A673 (cell line): ENCODE measurements around the gene INHBE. TPM values are rescaled to one million over a fixed set of nuclear protein-coding genes. Genes with fewer than 3 reads are reported as not detected.

Experiments
- BruUV-seq: library from RNA; stranded (reverse); fragments of 400-500 nt; replicated peaks from 2 replicates; lab custom pipeline; 2021; lab: Mats Ljungman, UMichigan
- CTCF ChIA-PET: fragments of 300-600 bp; sonication (Branson Sonifier 250); formaldehyde crosslinking; loops from one replicate; lab custom pipeline; 2022; ENCODE audit warnings: antibody characterized with exemption; lab: Charles Lee
- POLR2A ChIA-PET: fragments of 300-600 bp; sonication (Branson Sonifier 250); formaldehyde crosslinking; loops from one replicate; lab custom pipeline; 2022; ENCODE audit warnings: antibody characterized with exemption; ENCODE audit not compliant: low non-redundant PET; lab: Charles Lee
- DNase-seq: peaks from one replicate; pipeline ENCODE4 v3.0.0-alpha.2; 2015; ENCODE audit warnings: low spot score
- H3K27ac ChIP-seq: fragments of 200-600 bp; sonication (generic); 2 replicates; pipeline ENCODE4 v1.5.1; 2016; ENCODE audit warnings: mixed run types, low read depth, mild to moderate bottlenecking, mixed read lengths, antibody characterized with exemption, low read length; ENCODE audit not compliant: poor library complexity, severe bottlenecking
- H3K27me3 ChIP-seq: fragments of 200-600 bp; sonication (generic); replicated peaks from 2 replicates; pipeline ENCODE4 v1.6.1; 2017; ENCODE audit warnings: mixed run types, low read depth, mild to moderate bottlenecking, mixed read lengths, antibody characterized with exemption, low read length; ENCODE audit not compliant: insufficient read depth, poor library complexity
- H3K36me3 ChIP-seq: fragments of 200-600 bp; sonication (generic); 2 replicates; pipeline ENCODE4 v1.6.1; 2016; ENCODE audit warnings: mixed run types, mild to moderate bottlenecking, mixed read lengths, antibody characterized with exemption, low read length; ENCODE audit not compliant: insufficient read depth, poor library complexity, severe bottlenecking
- H3K4me1 ChIP-seq: fragments of 200-600 bp; sonication (generic); 2 replicates; pipeline ENCODE4 v1.6.1; 2017; ENCODE audit warnings: mixed run types, mild to moderate bottlenecking, mixed read lengths, antibody characterized with exemption, low read length; ENCODE audit not compliant: insufficient read depth, poor library complexity, severe bottlenecking
- H3K4me3 ChIP-seq: fragments of 200-600 bp; sonication (generic); 2 replicates; pipeline ENCODE4 v1.5.1; 2016; ENCODE audit warnings: low read depth, mixed run types, mild to moderate bottlenecking, mixed read lengths, low read length; ENCODE audit not compliant: poor library complexity, severe bottlenecking
- H3K9me3 ChIP-seq: fragments of 200-600 bp; sonication (generic); 2 replicates; pipeline ENCODE4 v1.6.1; 2016; ENCODE audit warnings: mixed run types, low read depth, mild to moderate bottlenecking, mixed read lengths, antibody characterized with exemption, low read length; ENCODE audit not compliant: poor library complexity, severe bottlenecking
- EZH2 ChIP-seq: fragments of 200-600 bp; sonication (generic); IDR thresholded peaks from 2 replicates; pipeline ENCODE4 v1.6.1; 2017; ENCODE audit warnings: borderline replicate concordance, low read depth, mild to moderate bottlenecking, mixed read lengths, antibody characterized with exemption, low read length; ENCODE audit not compliant: poor library complexity, severe bottlenecking
- intact Hi-C: fragments of 100-400 bp; cut with micrococcal nuclease; formaldehyde crosslinking; loops from one replicate; pipeline ENCODE4 v1.10.0; 2022; ENCODE audit not compliant: unreplicated experiment
- total RNA-seq: library from RNA; stranded (reverse); gene quantifications from 2 replicates; pipeline ENCODE4 v1.2.3, GENCODE V29; 2021
- TF ChIP-seq, protein P1 (sequence below): fragments of 300-800, 200-600 bp; sonication (generic); conservative IDR thresholded peaks from 2 replicates; pipeline ENCODE4 v1.5.1; 2017; ENCODE audit warnings: low read depth, mild to moderate bottlenecking, antibody characterized with exemption, low read length, moderate library complexity, mixed read lengths

INHBE gene
- total RNA-seq, 1 experiment from 2014 or later, result 0.62 TPM

DNA sequence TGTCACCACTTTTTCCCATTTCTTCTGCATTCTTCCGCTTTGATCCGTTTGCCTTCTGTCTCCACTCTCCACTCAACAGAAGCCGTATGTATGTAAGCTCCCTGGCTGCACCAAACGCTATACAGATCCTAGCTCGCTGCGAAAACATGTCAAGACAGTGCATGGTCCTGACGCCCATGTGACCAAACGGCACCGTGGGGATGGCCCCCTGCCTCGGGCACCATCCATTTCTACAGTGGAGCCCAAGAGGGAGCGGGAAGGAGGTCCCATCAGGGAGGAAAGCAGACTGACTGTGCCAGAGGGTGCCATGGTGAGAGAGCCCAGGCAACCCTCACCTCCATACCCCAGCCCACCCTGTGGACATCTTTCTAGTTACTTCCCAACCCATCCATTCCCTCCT, 12.8 kb downstream of the INHBE start:
- no peak for DNase-seq
- intact Hi-C loops, result no loop called here
- Histone ChIP-seq H3K27me3 (no peaks in the 10 kb centered on the region), H3K4me1 (peaks cover under 1% of the 10 kb centered on the region), H3K4me3 (no peak overlapping the region), H3K36me3 (no peaks in the 10 kb centered on the region), H3K9me3 (no peaks in the 10 kb centered on the region), H3K27ac (no peak overlapping the region)
- ChIA-PET CTCF (no interaction called here), POLR2A (no interaction called here)
- BruUV-seq, result no TSS peak
- TF ChIP-seq EZH2, result no peak
- TF ChIP-seq, protein P1, sequence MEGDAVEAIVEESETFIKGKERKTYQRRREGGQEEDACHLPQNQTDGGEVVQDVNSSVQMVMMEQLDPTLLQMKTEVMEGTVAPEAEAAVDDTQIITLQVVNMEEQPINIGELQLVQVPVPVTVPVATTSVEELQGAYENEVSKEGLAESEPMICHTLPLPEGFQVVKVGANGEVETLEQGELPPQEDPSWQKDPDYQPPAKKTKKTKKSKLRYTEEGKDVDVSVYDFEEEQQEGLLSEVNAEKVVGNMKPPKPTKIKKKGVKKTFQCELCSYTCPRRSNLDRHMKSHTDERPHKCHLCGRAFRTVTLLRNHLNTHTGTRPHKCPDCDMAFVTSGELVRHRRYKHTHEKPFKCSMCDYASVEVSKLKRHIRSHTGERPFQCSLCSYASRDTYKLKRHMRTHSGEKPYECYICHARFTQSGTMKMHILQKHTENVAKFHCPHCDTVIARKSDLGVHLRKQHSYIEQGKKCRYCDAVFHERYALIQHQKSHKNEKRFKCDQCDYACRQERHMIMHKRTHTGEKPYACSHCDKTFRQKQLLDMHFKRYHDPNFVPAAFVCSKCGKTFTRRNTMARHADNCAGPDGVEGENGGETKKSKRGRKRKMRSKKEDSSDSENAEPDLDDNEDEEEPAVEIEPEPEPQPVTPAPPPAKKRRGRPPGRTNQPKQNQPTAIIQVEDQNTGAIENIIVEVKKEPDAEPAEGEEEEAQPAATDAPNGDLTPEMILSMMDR, result no peak

DNA sequence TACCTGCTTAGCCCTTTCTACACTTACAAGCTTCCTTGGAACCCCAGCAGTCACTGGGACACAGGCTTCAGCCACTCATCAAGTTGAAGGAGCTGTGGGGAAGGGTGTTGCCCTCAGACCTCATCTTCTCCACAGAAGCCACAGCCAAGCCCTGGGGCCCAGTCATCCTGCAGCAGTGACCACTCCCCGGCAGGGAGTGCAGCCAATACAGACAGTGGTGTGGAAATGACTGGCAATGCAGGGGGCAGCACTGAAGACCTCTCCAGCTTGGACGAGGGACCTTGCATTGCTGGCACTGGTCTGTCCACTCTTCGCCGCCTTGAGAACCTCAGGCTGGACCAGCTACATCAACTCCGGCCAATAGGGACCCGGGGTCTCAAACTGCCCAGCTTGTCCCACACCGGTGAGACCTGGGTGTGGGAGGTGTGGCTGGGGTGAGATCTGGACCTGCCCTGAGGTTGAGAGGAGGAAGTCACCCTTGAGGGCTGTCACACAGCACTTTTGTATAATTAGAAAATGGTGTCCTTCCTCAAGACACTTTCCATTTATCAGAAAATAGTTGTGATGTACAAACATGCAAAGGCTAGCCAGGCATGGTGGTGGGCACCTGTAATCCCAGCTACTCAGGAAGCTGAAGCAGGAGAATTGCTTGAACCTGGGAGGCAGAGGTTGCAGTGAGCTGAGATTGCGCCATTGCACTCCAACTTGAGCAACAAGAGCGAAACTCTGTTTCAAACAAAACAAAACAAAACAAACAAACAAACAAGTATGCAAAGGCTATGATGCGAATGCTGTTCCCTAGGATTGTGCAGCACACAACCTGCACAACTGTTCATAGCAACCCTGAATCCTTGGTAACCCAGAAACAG, 14.4 kb downstream of the INHBE start:
- Histone ChIP-seq H3K36me3 (no peaks in the 10 kb centered on the region), H3K4me1 (no peaks in the 10 kb centered on the region), H3K27ac (no peak overlapping the region), H3K4me3 (no peak overlapping the region), H3K27me3 (peaks cover 9% of the 10 kb centered on the region), H3K9me3 (no peaks in the 10 kb centered on the region)
- ChIA-PET CTCF (no interaction called here), POLR2A (interaction anchor here (0.7 kb wide), 1 partner anchor 210 kb away, joined by 3 read pairs; no protein-coding TSS in a partner anchor)
- no peak for DNase-seq
- intact Hi-C loops, result no loop called here
- no TSS peak for BruUV-seq
- TF ChIP-seq EZH2, result no peak
- TF ChIP-seq, protein P1, result no peak

DNA sequence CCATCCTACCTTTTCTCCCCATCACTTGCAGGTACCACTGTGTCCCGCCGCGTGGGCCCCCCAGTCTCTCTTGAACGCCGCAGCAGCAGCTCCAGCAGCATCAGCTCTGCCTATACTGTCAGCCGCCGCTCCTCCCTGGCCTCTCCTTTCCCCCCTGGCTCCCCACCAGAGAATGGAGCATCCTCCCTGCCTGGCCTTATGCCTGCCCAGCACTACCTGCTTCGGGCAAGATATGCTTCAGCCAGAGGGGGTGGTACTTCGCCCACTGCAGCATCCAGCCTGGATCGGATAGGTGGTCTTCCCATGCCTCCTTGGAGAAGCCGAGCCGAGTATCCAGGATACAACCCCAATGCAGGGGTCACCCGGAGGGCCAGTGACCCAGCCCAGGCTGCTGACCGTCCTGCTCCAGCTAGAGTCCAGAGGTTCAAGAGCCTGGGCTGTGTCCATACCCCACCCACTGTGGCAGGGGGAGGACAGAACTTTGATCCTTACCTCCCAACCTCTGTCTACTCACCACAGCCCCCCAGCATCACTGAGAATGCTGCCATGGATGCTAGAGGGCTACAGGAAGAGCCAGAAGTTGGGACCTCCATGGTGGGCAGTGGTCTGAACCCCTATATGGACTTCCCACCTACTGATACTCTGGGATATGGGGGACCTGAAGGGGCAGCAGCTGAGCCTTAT, 15.3 kb downstream of the INHBE start:
- peaks cover 18% of the 10 kb centered on the region for H3K27me3 ChIP-seq
- no peak for DNase-seq

More for the DNA sequence above, 15.3 kb downstream of the INHBE start:
- no TSS peak for BruUV-seq
- TF ChIP-seq, protein P1, result no peak
- no peak for TF ChIP-seq EZH2
- no peak overlapping the region for H3K27ac ChIP-seq
- no peaks in the 10 kb centered on the region for H3K4me1 ChIP-seq
- no peaks in the 10 kb centered on the region for H3K36me3 ChIP-seq
- intact Hi-C loops, result no loop called here
- H3K9me3 ChIP-seq, result no peaks in the 10 kb centered on the region
- POLR2A ChIA-PET, result no interaction called here
- CTCF ChIA-PET, result no interaction called here
- H3K4me3 ChIP-seq, result no peak overlapping the region
